K562 (cell line): ENCODE results near the gene PHF14. TPM values are rescaled to one million over a fixed set of nuclear protein-coding genes. Genes with fewer than 3 reads are reported as not detected.

ENCODE experiments used
- ETV6 ChIP-seq, 3 experiments: fragments of 150-350 bp in 1 of 3; sonication (generic) in 1 of 3; formaldehyde crosslinking in 1 of 3; IDR thresholded peaks; 2 replicates each; pipeline versions ENCODE4 v1.6.1 to v1.8.0; 2014 to 2022; ENCODE audit warnings: borderline replicate concordance in 2 of 3, low read depth in 2 of 3, antibody characterized with exemption in 1 of 3, low read length in 1 of 3, mild to moderate bottlenecking in 1 of 3, missing genetic modification reagents in 1 of 3
- GATA2 ChIP-seq: sonication (generic); formaldehyde crosslinking; IDR thresholded peaks from 2 replicates; pipeline ENCODE4 v1.4.0; 2020; ENCODE audit warnings: mild to moderate bottlenecking, missing genetic modification reagents
- KLF10 ChIP-seq: fragments of 250-450 bp; sonication (Bioruptor Pico); IDR thresholded peaks from 2 replicates; pipeline ENCODE4 v1.6.1; 2021; ENCODE audit warnings: matching md5 sums
- LARP7 ChIP-seq: fragments of 450-650 bp; IDR thresholded peaks from 2 replicates; pipeline ENCODE4 v1.6.1; 2016
- TRIM25 ChIP-seq: fragments of 450-650 bp; IDR thresholded peaks from 2 replicates; pipeline ENCODE4 v1.7.0; 2016; ENCODE audit warnings: borderline replicate concordance
- ZBTB9 ChIP-seq: fragments of 450-650 bp; formaldehyde crosslinking; IDR thresholded peaks from 2 replicates; pipeline ENCODE4 v1.4.0; 2020; ENCODE audit warnings: mild to moderate bottlenecking, moderate library complexity
- ZNF639 ChIP-seq, 2 experiments: fragments of 200-800 bp in 1 of 2; sonication (Bioruptor generic) in 1 of 2; sonication (generic) in 1 of 2; formaldehyde crosslinking in 1 of 2; IDR thresholded peaks in 1 of 2; conservative IDR thresholded peaks in 1 of 2; 2 replicates each; pipeline versions ENCODE4 v1.5.0 to v1.6.1; 2016 to 2020; ENCODE audit warnings: missing compliant biosample characterization in 1 of 2, missing genetic modification characterization in 1 of 2, missing genetic modification reagents in 1 of 2
- polyA plus RNA-seq, 8 experiments: library from polyadenylated mRNA; depleted of rRNA in 4 of 8; stranded (reverse) in 5 of 8; unstranded in 3 of 8; fragments of >200 nt; fragmentation: Nextera tagmentation in 2 of 8; fragmentation: Illumina TruSeq in 1 of 8; extraction: Ambion mirVana in 2 of 8; extraction: Trizol in 1 of 8; gene quantifications; 2 replicates each; pipeline versions ENCODE4 v1.2.1 to v1.2.3, GENCODE V29; 2011 to 2014; ENCODE audit warnings: inconsistent platforms in 1 of 8, missing spikeins in 1 of 8
- total RNA-seq, 7 experiments: library from RNA; depleted of rRNA in 6 of 7; stranded (reverse); fragments of >200 nt in 6 of 7; fragmentation: Illumina TruSeq in 2 of 7; extraction: Trizol in 2 of 7; gene quantifications; 2 replicates each; pipeline versions ENCODE4 v1.2.1 to v1.2.3, GENCODE V29; 2011 to 2021; ENCODE audit warnings: low replicate concordance in 1 of 7
- TF ChIP-seq, protein P1 (sequence below): fragments of 450-650 bp; IDR thresholded peaks from 2 replicates; pipeline ENCODE4 v1.6.1; 2016; ENCODE audit warnings: mild to moderate bottlenecking, moderate library complexity

PHF14 gene
- total and polyA plus RNA-seq, 9 of the 15 experiments (the other 6 are each of a cell fraction or from before 2014, with no cell fraction given): 27.5 to 67.6 (median 41.4) TPM

- TF ChIP-seq ETV6 (IDR thresholded peaks at IDR 0.05; ENCODE audit: borderline replicate concordance in 1 of 2, low read depth in 2 of 2, low read length in 1 of 2) (no peak), ETV6 (CRISPR knock-in tag; IDR thresholded peaks at IDR 0.05; ENCODE audit: borderline replicate concordance) (no peak), ZNF639 (CRISPR knock-in tag; conservative IDR thresholded peaks at IDR 0.05 in 1 of 2, IDR thresholded peaks at IDR 0.05 in 1 of 2) (peak in 1 of 2 experiments; percentile 11; a peak in 1 of 4 replicates), TRIM25 (no peak), KLF10 (no peak), LARP7 (no peak), ZBTB9 (CRISPR knock-in tag) (0 out of 2 replicates have a peak, but pooled peaks have one; percentile 23), GATA2 (CRISPR knock-in tag) (no peak)
- TF ChIP-seq, protein P1, sequence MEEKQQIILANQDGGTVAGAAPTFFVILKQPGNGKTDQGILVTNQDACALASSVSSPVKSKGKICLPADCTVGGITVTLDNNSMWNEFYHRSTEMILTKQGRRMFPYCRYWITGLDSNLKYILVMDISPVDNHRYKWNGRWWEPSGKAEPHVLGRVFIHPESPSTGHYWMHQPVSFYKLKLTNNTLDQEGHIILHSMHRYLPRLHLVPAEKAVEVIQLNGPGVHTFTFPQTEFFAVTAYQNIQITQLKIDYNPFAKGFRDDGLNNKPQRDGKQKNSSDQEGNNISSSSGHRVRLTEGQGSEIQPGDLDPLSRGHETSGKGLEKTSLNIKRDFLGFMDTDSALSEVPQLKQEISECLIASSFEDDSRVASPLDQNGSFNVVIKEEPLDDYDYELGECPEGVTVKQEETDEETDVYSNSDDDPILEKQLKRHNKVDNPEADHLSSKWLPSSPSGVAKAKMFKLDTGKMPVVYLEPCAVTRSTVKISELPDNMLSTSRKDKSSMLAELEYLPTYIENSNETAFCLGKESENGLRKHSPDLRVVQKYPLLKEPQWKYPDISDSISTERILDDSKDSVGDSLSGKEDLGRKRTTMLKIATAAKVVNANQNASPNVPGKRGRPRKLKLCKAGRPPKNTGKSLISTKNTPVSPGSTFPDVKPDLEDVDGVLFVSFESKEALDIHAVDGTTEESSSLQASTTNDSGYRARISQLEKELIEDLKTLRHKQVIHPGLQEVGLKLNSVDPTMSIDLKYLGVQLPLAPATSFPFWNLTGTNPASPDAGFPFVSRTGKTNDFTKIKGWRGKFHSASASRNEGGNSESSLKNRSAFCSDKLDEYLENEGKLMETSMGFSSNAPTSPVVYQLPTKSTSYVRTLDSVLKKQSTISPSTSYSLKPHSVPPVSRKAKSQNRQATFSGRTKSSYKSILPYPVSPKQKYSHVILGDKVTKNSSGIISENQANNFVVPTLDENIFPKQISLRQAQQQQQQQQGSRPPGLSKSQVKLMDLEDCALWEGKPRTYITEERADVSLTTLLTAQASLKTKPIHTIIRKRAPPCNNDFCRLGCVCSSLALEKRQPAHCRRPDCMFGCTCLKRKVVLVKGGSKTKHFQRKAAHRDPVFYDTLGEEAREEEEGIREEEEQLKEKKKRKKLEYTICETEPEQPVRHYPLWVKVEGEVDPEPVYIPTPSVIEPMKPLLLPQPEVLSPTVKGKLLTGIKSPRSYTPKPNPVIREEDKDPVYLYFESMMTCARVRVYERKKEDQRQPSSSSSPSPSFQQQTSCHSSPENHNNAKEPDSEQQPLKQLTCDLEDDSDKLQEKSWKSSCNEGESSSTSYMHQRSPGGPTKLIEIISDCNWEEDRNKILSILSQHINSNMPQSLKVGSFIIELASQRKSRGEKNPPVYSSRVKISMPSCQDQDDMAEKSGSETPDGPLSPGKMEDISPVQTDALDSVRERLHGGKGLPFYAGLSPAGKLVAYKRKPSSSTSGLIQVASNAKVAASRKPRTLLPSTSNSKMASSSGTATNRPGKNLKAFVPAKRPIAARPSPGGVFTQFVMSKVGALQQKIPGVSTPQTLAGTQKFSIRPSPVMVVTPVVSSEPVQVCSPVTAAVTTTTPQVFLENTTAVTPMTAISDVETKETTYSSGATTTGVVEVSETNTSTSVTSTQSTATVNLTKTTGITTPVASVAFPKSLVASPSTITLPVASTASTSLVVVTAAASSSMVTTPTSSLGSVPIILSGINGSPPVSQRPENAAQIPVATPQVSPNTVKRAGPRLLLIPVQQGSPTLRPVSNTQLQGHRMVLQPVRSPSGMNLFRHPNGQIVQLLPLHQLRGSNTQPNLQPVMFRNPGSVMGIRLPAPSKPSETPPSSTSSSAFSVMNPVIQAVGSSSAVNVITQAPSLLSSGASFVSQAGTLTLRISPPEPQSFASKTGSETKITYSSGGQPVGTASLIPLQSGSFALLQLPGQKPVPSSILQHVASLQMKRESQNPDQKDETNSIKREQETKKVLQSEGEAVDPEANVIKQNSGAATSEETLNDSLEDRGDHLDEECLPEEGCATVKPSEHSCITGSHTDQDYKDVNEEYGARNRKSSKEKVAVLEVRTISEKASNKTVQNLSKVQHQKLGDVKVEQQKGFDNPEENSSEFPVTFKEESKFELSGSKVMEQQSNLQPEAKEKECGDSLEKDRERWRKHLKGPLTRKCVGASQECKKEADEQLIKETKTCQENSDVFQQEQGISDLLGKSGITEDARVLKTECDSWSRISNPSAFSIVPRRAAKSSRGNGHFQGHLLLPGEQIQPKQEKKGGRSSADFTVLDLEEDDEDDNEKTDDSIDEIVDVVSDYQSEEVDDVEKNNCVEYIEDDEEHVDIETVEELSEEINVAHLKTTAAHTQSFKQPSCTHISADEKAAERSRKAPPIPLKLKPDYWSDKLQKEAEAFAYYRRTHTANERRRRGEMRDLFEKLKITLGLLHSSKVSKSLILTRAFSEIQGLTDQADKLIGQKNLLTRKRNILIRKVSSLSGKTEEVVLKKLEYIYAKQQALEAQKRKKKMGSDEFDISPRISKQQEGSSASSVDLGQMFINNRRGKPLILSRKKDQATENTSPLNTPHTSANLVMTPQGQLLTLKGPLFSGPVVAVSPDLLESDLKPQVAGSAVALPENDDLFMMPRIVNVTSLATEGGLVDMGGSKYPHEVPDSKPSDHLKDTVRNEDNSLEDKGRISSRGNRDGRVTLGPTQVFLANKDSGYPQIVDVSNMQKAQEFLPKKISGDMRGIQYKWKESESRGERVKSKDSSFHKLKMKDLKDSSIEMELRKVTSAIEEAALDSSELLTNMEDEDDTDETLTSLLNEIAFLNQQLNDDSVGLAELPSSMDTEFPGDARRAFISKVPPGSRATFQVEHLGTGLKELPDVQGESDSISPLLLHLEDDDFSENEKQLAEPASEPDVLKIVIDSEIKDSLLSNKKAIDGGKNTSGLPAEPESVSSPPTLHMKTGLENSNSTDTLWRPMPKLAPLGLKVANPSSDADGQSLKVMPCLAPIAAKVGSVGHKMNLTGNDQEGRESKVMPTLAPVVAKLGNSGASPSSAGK: peak; percentile 89
Measured at GRCh38 chr7:10973061-10973941, at the start of gene PHF14 (continued).
